DMS53 treated with DMSO at 0.1 percent for 48 hours (cell line): Measurements from ENCODE around the gene LYPD6.

Experiments used
- DNase-seq: peaks from one replicate; lab custom pipeline; 2025; ENCODE audit not compliant: unreplicated experiment; lab: John Stamatoyannopoulos, UW

Gene LYPD6

DNA sequence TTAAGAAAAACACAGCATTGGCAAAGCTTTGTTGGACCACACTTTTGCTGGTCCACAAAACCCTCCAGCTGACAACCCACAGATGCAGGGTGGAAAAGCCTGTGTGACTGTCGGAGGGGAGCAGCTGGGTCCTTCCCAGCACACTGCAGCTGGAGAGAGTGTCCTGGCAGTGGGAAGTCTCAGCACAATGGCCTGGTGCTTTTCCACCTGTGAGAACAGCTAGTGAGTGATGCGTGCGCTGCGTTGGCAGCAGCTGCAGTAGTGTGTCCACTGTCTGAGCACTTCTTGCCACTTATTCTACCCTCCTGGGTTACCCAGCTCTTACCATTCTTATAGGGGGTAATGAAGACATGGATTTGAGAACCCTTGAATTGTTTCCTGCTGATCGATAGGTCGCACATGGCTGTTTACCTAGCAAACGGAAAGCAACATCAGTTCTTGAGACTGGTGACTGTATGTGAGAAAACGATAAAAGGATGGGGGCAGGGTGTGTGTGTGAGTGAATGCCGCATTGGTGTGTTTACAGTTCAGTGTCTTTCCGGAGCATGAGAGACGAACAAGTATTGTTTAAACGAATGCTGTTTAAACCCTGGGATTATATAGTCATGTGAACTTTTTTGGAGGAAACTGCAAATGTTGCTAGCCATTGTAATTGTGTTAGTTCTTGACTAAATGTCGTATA is 69.7 kb downstream of the LYPD6 start:
- DNase-seq, result peak; percentile 48

DNA sequence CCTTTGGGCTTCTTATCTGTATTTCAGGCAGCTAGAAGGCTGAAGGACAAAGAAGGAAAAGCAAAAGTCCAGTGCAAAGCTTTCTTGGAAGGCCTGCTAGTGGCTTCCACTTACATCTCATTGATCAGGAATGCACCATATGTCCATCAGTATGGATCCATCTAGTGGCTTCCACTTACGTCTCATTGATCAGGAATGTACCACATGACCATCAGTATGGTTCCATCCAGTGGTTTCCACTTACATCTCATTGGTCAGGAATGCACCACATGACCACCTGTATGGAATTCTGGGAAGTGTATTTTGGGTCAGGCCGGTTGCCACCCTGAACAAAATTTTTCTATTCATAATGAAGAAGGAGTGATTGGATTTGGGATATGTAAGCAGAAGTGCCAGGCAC is 70.6 kb downstream of the LYPD6 start:
- DNase-seq, result no peak

DNA sequence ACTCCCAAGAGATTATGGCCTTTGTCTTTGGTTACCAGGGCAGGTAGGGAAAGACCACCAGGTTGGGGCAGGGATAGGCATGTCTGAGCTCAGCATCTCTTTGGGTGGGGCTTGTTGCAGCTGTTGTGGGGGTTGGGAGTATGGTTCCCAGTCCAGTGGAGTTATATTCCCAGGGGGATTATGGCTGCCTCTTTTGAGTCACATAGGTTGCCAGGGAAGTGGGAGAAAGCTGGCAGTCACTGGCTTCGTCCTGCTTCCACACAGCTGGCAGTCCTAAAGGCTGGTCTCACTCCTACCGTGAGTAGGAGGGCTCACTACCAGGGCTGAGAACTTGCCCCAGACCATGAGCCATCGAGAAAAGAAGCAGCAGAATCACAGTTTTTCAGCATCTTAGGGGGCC is 79.1 kb downstream of the LYPD6 start:
- DNase-seq, result no peak

DNA sequence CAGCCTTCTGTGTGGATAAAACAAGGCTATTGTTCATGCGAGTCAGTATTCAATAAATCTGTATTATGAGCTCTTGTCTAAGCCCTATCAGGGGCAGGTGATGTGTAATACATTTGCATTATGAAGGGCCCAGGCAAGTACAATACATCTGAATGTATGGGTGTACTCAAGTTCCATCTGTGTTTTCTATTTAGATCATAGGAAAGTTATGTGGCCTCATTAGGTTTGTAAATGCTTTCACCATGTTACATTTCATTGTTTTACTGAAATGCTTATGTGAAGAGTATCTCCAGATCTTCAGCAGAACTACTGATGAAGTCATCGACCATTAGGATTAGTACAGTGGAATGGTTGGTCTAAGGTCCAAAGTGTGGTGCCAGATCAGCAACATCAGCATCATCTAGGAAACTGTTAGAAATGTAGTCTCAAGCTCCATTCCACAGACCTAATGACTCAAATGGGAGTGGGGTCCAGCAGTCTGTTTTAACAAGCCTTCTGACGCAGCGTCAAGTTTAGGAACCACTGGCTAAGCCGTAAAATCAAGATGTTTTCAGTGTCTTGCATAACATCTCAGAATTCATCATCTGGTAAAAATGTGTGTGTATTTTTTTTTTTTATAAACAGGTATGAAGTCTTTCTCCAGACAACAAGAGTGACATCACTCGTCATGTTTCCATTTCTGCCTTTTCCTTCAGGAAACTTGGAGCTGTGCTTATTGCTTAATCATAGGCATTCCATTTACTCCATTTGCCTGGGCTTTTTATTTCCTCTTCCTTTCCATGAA is 80.5 kb downstream of the LYPD6 start:
- no peak for DNase-seq

DNA sequence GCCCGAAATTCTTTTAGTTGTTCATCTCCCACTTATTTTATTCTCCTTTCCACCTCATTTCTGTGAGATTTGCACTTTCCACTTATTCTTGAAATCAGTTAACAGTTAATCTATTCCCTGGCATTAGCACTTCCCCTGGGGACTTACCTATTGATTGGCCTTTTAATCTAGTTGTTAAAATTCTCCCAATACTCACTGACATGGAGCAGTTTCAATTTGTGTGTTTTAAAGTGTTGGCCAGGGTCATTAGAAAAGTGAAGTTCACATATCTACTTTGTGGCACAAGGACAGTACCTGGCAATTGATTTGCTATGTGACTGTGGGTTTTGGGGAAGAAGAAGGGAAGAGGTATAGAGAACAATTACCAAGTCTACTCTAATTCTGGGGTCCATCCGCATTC is 83.1 kb downstream of the LYPD6 start:
- DNase-seq, result no peak

DNA sequence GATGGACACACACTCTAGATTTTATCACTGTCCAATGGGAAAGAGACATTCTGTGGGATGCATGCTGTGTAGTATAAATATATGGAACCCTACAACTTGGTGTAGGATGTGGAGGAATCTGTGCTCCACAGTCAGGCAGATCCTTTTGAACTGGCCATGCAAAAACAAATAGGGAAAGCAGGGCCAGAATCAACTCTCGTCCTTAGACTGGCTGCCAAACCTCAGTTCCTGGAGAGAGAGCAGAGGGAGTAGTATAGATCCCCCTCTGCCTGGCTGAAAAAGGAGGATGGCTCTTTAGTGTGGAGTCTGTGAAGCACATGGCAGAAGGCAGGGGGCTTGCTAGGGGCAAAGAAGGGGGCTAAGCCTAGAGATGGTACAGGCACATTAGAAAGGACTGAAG is 84.7 kb downstream of the LYPD6 start:
- DNase-seq, result no peak

DNA sequence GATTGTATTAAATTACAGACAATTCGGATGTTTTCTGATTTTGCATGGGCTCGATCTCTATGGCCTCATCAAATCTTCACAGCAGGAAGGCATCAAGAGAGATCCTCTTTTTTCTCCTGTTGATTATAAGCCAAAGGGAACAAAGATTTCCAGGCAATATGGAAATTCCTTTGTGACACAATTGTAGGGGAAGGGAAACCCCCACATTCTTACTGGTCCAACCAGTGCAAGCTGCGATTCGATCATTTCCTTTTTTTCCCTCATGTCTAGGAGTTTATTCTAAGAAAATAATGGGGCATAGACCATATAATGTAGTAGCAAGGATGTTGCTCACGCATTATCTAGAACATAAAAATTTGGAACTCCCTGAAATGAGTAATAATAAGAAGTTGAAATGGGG is 87.7 kb downstream of the LYPD6 start:
- DNase-seq, result no peak

DNA sequence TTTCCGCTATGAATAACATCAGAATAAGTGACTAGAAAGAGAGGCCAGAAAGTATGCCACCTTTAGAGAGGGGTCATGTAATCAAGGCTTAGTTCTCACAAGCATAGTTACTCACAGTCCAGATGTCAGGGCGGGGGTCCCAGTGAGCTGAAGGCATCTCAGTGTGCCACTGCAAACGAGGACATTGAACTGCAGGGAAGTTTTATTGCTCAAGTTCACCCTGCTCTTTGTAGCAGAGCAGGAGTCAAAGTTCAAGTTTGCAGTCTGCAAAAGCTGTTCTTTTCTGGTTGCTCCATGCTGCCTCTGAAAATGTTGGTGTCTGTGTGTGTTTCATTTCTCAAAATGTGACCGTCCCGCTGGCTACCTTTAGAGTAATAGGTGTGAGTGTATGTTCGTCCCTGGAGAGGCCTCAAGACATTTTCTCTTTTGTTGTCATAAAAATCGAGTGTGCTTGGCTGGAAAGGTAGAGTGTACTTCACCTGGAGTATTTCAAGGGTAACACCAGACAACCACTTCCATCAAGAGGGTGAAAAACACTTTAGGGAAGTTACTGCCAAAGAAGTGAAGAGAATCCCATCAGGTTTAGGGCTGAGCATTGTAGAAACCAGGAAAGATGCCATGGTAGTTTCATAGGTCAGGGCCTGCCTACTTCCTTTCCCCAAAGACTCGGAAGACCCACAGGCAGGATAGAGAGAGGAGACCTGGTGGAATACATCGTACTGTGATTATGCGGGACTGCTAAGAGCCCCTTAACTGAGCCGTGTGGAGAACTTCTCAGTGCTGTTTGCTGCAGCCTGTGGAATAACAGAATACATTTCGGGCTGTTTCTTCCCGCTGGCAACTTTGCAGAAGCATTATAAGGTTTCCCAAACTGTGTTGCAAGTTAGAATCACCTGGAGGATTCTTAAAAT is 89.9 kb downstream of the LYPD6 start:
- no peak for DNase-seq

DNA sequence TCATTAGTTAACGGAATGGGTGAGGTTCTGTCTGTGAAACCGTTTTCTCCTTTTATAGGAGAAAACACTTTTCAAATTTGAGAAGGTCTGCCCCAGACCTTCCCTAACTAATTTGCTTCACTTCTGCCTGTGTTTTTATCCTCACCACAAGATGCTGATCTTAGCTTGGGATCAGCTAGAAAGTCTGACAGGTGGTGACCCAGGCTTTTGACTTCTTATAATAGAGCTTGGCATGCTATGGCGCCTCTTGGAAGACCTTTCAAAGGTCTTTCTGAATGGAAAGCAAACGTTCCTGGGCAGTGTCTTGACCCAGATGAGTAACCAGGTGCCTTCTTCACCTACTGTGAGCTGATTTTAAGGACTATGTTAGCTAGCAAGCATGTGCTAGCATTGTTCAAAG is 91.4 kb downstream of the LYPD6 start:
- DNase-seq, result no peak

DNA sequence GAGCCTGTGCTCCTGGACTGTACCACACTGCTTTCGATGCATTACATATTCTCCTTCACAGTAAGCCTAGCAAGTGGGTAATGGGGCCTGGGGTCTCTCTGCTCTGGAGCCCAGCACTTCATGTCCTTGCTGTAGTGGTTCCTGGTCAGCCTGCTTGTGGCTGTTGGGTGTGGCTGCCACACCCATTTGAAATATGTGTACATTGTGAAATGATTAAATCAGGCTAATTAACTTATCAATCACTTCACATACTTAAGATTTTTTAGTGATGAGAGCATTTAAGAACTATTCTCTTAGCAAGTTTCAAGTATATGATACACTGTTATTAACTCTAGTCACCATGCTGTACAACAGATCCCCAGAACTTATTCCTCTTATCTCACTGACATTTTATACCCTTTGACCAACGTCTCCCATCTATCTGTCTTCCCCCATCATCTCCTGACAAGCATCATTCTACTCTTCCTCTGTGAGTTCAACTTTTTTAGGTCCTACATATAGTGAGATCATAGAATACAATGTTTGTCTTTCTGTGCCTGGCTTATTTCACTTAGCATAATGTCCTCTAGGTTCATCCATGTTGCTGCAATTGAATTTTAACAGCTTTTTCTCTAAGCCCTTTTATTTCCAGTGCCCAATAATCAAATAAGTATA is 92.1 kb downstream of the LYPD6 start:
- no peak for DNase-seq

DNA sequence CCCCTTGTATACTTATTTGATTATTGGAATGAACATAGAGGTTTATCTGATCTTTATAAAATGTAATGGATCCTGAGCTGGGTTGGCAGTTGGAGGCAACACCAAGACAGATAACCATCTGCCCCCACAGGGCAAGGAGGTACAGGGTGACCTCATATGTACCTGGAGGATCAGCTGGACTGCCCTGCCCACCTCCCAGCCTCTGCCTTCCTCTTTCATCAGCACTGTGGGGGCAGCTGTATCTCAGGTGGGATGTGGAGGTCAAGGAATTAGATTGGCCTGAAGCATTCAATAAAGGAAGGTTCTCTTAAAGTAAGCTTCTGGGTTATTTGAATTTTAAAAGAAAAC is 92.6 kb downstream of the LYPD6 start:
- no peak for DNase-seq

DNA sequence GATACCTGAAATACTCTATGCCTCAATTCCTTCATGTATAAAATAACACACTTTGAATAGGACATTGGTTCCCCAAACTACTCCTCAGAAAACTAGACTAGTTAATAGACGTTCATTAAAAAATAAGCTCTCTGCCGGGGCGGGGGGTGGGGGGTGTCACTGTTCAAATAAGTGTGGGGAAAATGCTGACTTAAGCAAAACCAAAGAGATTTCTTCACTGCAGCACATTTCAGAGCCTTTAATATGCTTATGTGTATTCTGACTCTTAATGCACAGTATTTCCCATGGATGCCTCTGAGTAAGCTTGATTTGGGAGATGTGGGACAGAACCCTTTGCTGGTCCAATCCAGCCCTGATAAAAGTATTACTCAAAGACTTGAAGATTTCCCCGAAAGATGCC is 93.2 kb downstream of the LYPD6 start:
- no peak for DNase-seq

DNA sequence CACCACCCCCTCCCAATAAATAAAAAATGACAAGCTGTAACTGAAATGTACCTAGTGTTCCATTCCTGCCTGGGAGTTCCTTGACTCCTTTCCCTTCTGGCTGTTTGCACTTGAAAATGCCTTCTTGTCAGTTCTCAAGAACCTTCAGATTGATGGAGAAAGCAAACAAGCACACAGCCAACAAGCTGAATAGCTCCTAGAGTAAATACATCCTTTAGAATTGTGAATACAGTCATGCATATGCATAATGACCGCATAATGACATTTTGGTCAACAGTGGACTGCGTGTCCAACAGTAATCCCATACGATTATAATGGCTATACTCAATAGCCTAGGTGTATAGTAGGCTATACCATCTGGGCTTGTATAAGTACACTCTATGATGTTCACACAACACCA is 97.0 kb downstream of the LYPD6 start:
- no peak for DNase-seq

DNA sequence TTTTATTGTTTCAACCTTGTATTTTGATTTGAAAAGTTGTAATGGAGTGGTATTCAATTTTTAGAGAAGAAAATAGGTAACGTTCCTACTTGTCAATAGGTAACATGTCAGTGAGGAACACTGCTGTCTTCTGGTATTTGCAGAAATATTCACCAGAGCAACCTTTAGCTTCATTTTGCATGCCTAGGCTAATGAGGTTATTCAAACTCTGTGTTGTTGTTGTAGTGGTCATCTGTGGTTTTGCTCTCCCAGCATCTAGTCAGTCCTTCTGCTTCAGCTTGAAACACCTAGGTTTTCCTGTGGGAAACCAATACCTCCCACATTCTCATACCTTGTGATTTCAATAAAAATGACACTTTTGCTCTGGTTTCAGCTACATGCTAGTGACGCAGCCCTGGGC is 98.4 kb downstream of the LYPD6 start:
- no peak for DNase-seq

DNA sequence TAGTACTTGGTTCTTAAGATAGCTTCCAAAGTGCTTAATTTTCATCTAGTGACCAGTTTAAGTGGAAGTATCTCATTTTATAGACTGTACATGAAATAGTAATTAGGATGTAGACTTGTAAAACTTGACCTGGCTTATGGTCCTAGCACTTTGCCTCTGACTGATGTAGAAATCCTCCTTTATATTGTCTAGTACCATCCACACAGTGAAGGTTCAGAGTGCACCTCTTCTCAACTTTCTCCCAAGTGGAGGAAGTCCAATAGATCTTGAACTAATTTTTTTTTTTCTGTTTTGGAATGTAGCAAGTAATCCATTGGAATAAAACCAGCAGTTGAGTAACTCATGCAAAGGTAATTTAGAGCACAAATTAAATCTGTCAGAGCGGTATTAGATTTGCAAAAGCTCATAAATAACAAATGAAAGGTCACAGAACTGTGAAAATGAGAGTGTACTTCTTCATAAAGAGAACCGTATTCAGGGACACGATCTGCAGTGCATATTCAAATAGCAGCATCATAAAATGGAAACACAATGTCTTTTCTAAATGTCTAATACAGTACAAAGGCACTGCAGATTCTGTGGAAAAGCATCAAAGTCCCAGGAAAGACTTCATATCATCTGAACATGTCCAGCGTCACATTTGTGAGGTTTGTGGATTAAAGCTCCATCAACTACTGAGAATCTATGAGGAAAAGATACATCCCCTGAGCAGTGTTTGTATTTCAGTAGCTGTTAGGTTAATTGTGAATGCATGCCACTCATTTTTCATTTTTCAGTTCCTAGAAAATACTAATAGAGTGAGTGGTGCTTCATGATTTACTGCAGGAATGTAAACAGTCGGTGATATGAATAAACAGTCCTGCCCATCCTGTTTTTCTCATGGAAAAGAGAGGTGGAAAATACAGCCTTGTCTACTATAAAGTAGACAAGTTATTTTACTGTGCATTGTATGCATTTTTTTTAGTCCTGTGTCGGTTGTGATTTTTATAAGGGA is 100.7 kb downstream of the LYPD6 start:
- DNase-seq, result no peak

DNA sequence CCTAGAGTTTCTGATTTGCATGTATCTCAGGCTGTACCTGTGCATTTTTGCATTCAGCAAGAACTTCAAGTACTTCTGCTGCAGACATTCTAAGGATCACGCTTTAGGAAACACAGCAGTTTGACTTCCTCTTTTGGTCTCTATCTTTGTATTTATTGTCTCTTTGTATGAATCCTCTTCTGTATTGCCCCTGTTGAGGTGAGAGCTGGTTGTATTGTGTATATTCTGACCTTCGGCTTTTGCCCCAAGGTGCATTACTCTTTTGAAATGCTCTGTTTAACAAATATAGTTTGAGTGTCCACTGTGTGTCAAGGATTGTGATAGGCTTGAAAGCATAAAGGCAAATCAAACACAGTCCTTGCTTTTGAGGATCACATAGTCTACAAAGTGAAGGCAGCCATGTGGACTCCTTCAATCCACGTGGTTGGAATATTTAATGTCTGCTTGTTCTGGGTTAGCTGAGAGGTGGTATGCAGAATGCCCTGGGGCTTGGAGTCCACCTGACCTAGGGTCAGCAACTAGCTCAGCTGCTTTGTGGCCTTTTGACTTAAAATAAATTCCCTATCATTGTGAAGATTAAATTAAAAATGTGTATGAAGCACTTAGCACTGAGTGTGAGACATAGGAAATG is 108.1 kb downstream of the LYPD6 start:
- DNase-seq, result no peak

DNA sequence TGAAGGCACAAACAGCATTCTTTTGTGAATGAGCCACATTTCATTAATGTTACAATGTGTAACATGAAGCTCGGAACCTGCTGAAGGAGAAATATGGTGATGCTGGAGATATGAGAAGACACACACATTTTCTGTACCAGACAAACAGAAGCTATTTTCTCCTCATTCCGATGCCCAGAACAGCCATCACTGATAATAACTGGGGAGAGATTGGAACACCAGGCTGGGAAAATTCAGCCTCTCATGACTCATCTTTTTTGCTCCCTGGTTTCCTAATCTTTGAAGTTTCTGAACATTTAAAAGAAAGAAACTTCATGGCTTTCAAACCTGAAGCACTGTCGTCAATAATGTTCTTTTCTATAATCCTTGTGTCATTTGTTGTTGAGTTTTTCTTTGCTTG is 110.9 kb downstream of the LYPD6 start:
- no peak for DNase-seq

DNA sequence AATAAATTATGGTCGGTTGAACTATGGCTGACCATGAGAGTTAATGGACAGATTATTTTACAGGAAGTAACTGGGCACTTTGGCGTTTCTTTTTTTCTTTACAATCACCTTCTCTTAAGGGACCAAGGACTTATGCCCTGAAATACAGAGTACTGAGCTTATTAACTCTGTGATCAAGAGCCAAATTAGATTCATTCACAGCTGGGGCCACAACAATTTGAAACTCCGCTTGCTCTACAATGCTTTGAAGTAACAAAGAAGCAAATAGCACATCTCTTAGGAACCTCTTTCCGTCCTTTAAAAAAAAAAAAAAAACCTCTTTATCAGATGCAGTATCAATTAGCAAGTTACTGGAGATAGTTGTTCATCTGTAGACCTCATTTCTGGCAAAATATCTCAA is 112.0 kb downstream of the LYPD6 start:
- DNase-seq, result no peak

DNA sequence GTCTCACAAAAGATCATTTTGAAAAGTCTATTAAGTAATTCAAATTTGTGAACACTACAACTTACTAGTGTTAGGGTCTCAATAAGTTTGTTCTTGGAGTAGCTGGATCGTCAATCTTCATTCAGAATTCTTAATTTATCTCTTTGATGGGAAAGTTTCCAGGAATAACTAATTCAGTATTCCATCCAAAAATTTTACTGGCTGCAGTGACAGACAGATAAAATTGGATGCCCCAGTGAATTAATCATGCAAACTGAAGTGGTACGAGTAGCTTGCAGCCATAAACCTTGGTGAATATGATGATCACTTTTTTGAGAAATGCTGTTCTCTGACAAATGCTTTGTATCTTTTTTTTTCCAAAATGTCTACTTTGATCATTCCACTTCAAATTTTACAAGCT is 112.8 kb downstream of the LYPD6 start:
- DNase-seq, result no peak

DNA sequence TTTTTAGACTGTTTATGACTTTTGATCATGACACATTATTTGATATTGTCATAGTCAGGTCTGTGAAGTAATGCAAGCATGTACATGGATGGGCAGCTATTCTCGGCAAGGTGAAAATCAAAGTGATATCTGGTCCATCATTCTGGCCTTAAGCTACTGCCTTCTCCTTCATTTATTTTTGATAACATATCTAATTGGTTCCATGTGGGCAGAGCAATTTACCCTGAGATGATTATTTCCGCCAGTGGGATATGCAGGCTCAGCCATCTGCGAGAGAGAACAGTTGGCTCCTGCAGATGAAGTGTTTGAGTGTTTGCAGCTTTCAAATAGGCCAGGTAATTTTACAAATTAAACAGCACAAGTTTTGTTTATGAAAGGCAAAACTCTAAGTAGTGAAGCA is 116.4 kb downstream of the LYPD6 start:
- DNase-seq, result no peak
